ENCODE measurements around the gene MOB2.

Gene MOB2
- total RNA-seq, result 40.5 to 44.0 reads per million in 2 donors

- peak in 1 of 5 experiments; percentile 14 for DNase-seq
Observed at GRCh38 chr11:1486054-1486825, at the start of gene MOB2. Gene MOB2, minus strand, starts transcription at chr11:1486779. Its CDS starts 223 bp downstream, at chr11:1486556.

- no peak for DNase-seq
Observed at GRCh38 chr11:1534682-1535081, 48.1 kb upstream of the MOB2 start.

DNA sequence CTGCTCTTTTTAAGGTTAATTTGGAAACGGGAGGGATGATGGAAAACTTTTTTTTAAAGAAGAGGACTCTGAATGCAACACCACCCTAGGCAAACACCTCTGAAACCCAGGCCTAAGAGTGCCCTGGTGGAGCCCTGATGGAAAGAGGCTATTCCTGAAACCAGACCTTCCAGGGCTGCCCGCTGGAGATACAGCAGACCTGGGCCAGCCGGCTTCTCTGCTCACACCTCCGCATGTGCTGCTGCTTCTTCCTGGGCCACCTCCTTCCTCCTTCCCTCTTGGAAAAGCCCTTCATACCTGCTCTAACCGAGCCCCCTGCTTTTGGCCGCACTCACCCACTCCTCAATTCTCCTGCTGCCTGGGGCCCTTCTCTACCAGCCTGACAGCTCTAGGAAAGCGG, 47.6 kb upstream of the MOB2 start:
- no peak for DNase-seq

GRCh38 chr11:1533342-1533725, 46.8 kb upstream of the MOB2 start:
- DNase-seq, result no peak

DNA sequence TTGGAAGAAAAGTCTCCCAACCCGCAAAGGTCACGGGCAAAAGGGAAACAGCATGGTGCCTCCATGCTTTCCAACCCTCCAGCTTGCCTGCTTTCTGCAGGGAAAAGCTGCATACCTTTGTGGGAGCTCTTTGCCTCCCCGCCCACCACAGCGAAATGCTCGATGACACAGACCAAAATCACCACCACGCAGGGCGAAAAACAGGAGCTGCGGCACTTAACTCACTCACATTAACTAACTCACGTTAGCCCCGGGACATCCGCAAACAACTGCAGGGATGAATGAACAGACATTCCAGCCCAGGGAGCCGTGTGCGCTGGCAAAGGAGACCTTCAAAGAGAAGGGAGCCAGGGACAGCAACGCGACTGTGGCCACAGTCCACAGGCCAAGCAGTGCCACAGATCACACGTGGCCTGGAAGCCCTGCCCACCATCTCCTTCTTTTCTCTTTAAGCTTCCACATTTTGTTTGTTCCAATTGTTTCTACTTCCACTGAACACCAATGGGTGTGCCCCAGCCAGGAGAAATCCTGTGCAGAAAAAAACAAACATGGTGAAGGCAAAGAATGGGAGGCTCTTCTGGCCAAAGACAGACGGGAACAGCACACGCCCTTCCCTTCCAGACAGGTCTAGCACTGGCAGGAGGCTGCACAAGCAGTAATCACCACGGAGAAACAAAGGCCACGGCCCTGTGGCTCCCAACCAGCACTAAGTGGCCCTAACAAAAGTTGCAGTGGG, 46.2 kb upstream of the MOB2 start:
- DNase-seq, result no peak

GRCh38 chr11:1532014-1532586, 45.5 kb upstream of the MOB2 start:
- DNase-seq, result no peak

DNA sequence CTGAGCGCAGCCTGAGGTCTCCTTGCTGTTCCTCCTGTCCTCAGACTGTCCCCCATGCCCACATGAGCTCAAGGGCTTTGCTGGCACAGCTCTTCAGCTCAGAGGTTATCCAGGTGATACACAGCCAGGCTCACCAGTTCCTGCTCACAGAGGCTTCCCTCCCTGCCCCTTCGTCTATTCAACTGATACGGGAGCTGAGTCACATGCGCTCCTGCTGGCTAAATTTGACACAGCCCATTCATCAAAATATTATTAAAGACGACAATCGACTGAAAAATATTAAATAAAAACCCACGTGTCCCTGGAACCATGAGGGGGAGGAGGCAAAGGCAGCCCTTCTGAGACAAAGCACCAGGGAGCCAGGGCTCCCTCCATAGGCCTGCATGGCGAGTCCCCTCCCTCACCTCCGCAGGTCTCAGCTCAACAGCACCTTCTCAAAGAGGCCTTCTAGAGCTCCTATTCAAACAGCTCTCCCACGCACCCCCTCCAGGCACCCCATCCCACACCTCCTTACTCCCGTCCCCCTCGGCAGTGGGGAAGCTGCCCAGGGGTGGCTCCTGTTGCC, 45.0 kb upstream of the MOB2 start:
- no peak for DNase-seq

- no peak for DNase-seq
Observed at GRCh38 chr11:1530686-1531448, 44.3 kb upstream of the MOB2 start.

GRCh38 chr11:1529774-1530173, 43.2 kb upstream of the MOB2 start:
- no peak for DNase-seq

DNA sequence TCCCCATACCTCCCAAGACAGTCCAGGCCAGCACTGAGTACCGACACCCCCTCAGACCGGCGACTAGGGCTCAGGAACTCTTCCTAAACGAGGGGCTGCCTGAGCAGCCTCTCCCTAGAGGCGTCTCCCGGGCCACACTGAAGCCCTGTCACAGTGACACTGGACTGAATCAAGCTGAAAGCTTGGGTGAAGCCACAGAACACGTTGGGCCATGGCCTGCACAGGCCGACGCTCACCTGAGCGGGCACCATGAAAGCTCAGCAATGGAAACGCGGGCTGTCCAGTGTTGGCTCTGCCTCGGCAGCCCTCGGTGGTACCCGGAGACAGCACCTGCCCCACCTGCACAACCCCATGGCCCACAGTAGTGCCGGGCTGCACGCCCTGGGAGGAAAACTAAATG, 42.7 kb upstream of the MOB2 start:
- DNase-seq, result no peak

- DNase-seq, result no peak
Observed at GRCh38 chr11:1528710-1529109, 42.1 kb upstream of the MOB2 start.

DNA sequence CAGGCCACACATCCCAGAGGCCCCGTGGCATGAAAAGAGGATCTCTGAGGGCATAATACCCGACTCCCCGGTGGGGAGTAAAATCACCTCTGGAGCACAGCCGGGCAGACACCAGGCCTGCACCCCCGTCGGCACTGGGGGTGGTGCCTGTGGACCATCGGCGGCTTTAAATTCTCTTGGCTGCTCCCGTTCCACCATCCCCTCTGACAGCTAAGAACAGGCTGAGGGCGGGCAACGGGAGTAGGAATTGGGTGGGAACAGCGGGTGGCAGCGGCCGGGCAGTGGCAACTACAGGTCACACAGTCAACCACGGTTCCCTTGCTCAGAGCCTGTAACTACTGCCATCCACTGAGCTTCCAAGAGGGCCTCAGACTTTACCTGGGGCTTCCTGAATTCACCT, 40.2 kb upstream of the MOB2 start:
- no peak for DNase-seq

- no peak for DNase-seq
Observed at GRCh38 chr11:1523779-1524178, 37.2 kb upstream of the MOB2 start.

DNA sequence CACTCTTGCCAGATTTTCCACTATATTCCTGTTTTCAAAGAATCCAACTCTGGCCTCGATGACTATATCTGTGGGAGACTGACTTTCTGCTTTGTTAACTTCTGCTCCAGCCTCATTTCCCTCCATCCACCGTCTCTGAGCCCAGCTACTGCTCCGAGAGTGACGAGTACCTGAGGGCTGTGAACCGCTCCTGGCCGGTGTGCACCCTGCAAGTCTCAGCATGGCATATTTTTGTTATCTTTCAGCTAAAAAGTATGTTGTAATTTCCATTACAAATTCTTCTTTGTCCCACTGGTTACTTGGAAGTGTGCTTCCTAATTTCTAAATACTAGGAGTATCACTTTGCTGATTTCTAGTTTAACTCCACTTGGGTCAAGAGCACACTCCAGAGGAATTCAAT, 36.5 kb upstream of the MOB2 start:
- DNase-seq, result no peak

DNA sequence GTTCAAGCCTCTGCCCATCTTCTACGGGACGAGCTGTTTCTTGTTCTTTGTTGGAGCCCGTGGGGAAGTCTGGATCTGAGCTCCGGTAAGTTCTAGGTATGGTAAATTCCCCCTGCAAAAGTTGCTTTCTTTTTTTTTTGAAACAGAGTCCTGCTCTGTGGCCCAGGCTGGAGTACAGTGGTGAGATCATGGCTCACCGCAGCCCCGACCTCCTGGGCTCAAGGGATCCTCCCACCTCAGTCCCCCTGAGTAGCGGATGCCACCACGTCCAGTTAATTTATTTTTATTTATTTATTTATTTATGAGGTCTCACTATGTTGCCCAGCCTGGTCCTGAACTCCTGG, 35.5 kb upstream of the MOB2 start:
- DNase-seq, result no peak

DNA sequence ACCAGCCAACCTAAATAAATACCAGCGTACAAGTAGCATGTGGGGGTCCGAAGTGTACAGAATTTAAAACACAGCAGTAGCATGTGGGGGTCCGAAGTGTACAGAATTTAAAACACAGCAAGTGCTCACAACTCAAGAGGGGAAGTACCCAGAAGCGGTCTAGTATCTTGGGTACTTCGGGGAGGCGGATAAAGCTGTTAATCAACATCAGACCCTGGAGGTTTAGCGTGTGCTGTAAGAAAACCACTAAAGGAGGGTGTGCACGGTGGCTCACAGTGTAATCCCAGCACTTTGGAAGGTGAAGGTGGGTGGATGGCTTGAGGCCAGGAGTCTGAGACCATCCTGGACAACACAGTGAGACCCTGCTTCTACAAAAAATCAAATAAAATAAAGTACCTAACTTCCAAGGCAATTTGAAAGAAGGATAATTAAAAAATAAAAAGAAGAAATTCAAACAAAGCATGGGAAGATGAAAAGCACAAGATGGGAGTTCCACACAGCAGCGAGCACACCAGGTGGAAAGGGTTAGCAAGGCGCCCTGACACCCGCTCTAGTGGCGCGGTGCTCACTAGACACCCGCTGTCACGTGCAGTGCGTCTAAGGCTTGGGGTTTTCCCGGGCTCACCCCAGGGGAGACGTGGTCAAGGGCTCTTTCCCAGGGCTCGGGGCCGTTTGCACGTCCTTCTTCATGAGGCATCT, 35.0 kb upstream of the MOB2 start:
- no peak for DNase-seq

GRCh38 chr11:1520663-1521267, 34.2 kb upstream of the MOB2 start:
- no peak for DNase-seq

DNA sequence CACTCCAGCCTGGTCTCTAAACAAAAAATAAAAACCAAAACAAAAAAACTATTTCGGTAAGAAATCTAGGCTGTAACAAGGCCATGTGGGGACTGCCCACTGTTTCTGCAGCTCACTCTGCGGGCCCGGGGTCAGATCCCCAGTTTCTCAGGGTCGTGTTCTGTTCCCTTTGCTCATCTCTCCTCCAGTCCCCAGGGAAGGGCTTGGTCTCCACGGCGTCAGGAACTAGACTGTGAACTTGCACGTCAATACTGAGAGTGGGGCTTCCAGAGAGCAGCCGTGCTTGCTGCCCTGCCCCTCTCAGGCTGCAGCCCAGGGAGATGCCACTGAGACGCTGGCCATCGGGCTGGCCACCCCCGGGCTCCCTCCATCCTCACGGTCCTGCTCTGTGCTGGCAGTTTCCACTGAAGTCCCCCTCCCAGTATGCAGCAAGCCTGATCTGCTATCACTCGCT, 33.7 kb upstream of the MOB2 start:
- DNase-seq, result no peak

- no peak for DNase-seq
Observed at GRCh38 chr11:1519028-1520010, 32.7 kb upstream of the MOB2 start.

- DNase-seq, result no peak
Observed at GRCh38 chr11:1518301-1518700, 31.7 kb upstream of the MOB2 start.
